SH-SY5Y (cell line): Measurements from ENCODE around the gene NUP133.

Experiments
- GATA2 ChIP-seq: IDR thresholded peaks from 2 replicates; pipeline ENCODE4 v1.6.1; 2011; ENCODE audit warnings: mild to moderate bottlenecking, low read depth, low read length
- GATA3 ChIP-seq: IDR thresholded peaks from 2 replicates; pipeline ENCODE4 v1.6.1; 2011; ENCODE audit warnings: low read depth, mild to moderate bottlenecking, low read length, moderate library complexity

DNA sequence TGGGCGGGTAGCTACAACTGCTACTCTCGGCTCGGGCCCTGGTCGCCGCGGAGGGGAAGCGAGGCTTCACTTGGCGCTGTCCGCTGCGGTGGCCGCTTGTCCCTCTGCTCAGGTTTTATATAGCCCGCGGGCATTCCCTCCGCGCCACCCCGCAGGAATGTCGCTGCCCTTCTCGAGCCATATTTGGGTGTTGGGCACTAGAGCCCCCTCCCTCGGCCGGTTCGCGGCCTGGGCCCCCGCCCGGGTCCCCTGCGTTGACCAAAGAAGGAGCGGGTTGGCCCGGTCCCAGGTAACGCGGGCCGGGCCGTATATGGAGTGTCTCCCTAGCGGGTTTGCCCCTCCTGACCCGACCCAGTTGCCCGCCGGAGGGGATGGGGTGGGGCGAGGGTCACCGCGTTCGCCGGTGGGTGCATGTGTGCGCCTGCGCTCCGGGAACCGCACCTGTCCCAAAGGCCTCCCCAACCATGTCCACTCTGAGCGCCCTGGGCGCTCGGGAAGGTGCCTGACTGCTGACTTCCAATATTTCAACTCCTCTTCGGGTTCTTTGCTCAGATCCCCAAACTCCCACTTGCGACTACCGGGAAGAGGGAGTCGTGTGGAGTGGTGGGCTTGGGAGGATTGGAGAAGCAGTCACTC, 74.0 kb downstream of the NUP133 start, which contains the start of gene ACTA1:
- no peak for TF ChIP-seq GATA3
- TF ChIP-seq GATA2 = no peak
